ENCODE data around the gene SOX5. TPM values are rescaled to one million over a fixed set of nuclear protein-coding genes. Genes with fewer than 3 reads are reported as not detected.

SOX5 gene
- total and polyA plus RNA-seq, 3 donors from 2014 or later = 26.0 to 93.3 (median 29.2) TPM

GRCh38 chr12:23860019-23860418 is 89.5 kb downstream of the SOX5 start:
- TF ChIP-seq POLR2A (IDR thresholded peaks at IDR 0.05) (no peak), CTCF (IDR thresholded peaks at IDR 0.05) (no peak)
- DNase-seq = no peak
- Histone ChIP-seq H3K27ac (no peak overlapping the region), H3K27me3 (no peaks in the 10 kb centered on the region), H3K4me1 (no peaks in the 10 kb centered on the region), H3K4me3 (no peak overlapping the region), H3K9me3 (no peaks in the 10 kb centered on the region), H3K36me3 (ENCODE audit: low read depth, missing control alignments) (no peaks in the 10 kb centered on the region)
- intact Hi-C loops (cut with DNase I; ENCODE audit: low total_unique reads) = no loop called here
- WGBS, 2 donors = 77 to 79% methylated on average over 1 of the region's 1 CpG

GRCh38 chr12:23857178-23857577 is 92.3 kb downstream of the SOX5 start:
- TF ChIP-seq POLR2A (IDR thresholded peaks at IDR 0.05) (no peak), CTCF (IDR thresholded peaks at IDR 0.05) (no peak)
- Histone ChIP-seq H3K27me3 (no peaks in the 10 kb centered on the region), H3K9me3 (no peaks in the 10 kb centered on the region), H3K27ac (no peak overlapping the region), H3K4me1 (no peaks in the 10 kb centered on the region), H3K36me3 (ENCODE audit: low read depth, missing control alignments) (no peaks in the 10 kb centered on the region), H3K4me3 (no peak overlapping the region)
- intact Hi-C loops (cut with DNase I; ENCODE audit: low total_unique reads) = no loop called here
- DNase-seq = no peak

GRCh38 chr12:23855813-23856212 is 93.7 kb downstream of the SOX5 start:
- TF ChIP-seq POLR2A (IDR thresholded peaks at IDR 0.05) (no peak), CTCF (IDR thresholded peaks at IDR 0.05) (no peak)
- no peak overlapping the region for H3K27ac ChIP-seq
- WGBS, 2 donors = 71% methylated on average over 4 of the region's 4 CpGs

GRCh38 chr12:23854598-23854997 is 94.9 kb downstream of the SOX5 start:
- H3K27ac ChIP-seq = no peak overlapping the region
- H3K27me3 ChIP-seq = no peaks in the 10 kb centered on the region
- no peak overlapping the region for H3K4me3 ChIP-seq
- H3K4me1 ChIP-seq = no peaks in the 10 kb centered on the region
- TF ChIP-seq CTCF (IDR thresholded peaks at IDR 0.05) (no peak), POLR2A (IDR thresholded peaks at IDR 0.05) (no peak)
- no peak for DNase-seq
- H3K9me3 ChIP-seq = no peaks in the 10 kb centered on the region
- intact Hi-C loops (cut with DNase I; ENCODE audit: low total_unique reads) = no loop called here
- H3K36me3 ChIP-seq (ENCODE audit: low read depth, missing control alignments) = no peaks in the 10 kb centered on the region

More at GRCh38 chr12:23855813-23856212, 93.7 kb downstream of the SOX5 start:
- no peaks in the 10 kb centered on the region for H3K9me3 ChIP-seq
- H3K4me3 ChIP-seq = no peak overlapping the region
- no peak for DNase-seq
- intact Hi-C loops (cut with DNase I; ENCODE audit: low total_unique reads) = no loop called here
- H3K4me1 ChIP-seq = no peaks in the 10 kb centered on the region
- H3K36me3 ChIP-seq (ENCODE audit: low read depth, missing control alignments) = no peaks in the 10 kb centered on the region
- H3K27me3 ChIP-seq = no peaks in the 10 kb centered on the region

- intact Hi-C loops (cut with DNase I; ENCODE audit: low total_unique reads) = no loop called here
- no peaks in the 10 kb centered on the region for H3K4me1 ChIP-seq
- 39 to 43% methylated on average over 3 of the region's 3 CpGs for WGBS, 2 donors
- H3K27me3 ChIP-seq = no peaks in the 10 kb centered on the region
- TF ChIP-seq POLR2A (IDR thresholded peaks at IDR 0.05) = no peak
- no peaks in the 10 kb centered on the region for H3K9me3 ChIP-seq
- H3K36me3 ChIP-seq (ENCODE audit: low read depth, missing control alignments) = no peaks in the 10 kb centered on the region
- H3K27ac ChIP-seq = no peak overlapping the region
- H3K4me3 ChIP-seq = no peak overlapping the region
- DNase-seq = no peak
Observed at GRCh38 chr12:23853640-23854039, 95.8 kb downstream of the SOX5 start.
